NCI-H748 (cell line): ENCODE measurements around the gene NPR2.

ENCODE experiments used
- DNase-seq: peaks from one replicate; lab custom pipeline; 2025; ENCODE audit not compliant: unreplicated experiment; lab: John Stamatoyannopoulos, UW

The NPR2 gene

DNA sequence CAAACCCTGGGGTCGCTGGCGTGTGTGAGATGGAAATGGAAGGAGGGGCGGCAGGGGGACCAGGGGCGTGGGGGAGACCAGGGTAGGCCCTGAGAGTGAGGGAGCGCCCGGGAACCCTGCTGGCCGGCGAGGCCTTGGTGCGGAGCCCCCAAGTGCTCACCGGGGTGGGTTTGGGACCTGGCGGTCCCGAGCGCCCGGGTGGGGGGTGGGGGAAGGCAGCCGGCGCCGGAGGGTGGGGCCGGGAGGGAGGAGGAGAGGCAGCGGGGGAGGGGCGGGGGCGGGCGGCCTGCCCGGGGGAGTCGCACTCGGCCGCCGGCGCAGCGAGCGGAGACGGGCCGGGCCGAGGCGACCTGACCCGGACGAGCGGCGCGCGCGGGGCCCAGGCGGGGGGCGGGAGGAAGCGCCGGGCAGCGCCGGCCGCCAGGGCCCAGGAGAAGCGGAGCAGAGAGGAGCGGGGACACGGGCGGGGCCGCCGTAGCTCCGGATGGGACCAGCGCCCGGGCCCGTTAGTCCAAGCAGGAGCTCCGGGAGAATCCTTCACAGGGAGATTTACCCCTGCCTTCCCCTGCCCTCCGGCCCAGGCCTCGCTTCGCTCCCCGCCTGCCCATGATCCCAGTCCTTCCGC lies at the start of gene NPR2:
Gene NPR2, plus strand, starts transcription at position 295 of the 625 bp plus-strand sequence. CDS start 818 bp downstream, outside the sequence.
- DNase-seq: no peak

- no peak for DNase-seq
Measured at GRCh38 chr9:35741740-35742139, 49.7 kb upstream of the NPR2 start.

GRCh38 chr9:35743452-35743851 lies 47.9 kb upstream of the NPR2 start:
- no peak for DNase-seq

DNA sequence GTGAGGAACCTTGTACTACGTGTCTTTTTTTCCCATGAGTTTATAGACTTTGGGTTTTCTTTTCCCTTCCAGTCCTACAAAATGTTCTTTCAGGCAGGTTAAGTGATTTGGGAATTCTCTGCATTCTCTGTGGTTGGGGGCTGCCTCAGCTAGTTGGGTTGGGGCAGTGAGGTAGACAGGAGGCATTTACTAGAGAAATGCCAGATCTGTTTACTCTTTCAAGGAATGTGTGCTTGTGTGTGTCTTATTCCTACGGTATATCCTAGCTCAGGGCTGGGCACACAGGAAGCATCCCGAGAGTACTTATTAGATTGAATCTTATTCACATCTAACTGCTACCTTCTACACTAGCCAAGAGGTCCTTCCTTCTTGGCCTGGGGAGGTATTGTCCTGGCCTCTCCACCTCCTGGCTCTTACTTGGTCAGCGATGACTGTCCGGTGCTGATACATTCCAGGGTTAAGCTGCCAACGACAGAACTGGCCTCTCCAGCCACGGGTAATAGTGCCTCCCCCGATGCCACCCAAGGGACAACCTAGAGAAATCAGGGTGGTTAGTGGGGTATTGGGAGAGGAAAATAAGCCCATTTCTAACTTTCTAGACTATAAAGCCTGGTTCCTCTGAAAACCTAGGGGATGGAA lies 47.4 kb upstream of the NPR2 start:
- no peak for DNase-seq

DNA sequence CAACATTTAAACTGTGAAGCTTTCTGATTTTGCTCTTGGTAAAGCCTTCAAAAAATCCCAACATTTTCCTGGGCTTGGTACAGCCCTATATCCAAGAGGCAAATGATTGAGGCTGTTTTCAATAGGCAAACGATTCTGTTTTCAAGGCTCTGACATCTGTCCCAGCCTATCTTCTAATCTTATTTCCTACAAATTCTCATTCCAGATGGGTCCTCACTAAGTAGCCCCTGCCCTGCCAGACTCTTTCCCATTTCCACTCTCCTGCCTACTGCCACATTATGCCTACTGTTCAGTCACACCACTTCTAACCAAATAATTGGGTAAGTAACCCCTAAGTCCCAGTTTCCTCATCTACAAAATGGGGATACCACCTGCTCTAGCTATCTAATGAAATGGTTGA lies 45.8 kb upstream of the NPR2 start:
- no peak for DNase-seq

DNA sequence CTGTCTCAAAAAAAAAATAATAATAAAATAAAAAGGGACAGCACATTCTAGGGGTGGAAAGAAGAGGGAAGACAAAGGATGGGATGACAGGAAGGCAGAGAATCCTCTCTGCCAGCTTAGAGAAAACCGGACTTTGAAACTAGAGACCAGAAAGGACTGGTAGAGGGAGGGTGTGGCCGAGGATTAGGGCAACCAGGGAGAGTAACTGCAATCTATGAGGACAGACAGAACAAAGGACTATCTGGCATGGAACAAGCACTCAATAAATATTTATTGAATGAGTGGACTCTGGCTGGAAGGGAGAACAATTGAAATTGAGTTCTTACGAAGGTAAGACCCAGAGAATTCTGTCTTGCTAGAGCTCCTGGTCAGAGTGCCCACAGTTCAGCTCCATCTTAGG lies 44.8 kb upstream of the NPR2 start:
- DNase-seq: peak; percentile 10

DNA sequence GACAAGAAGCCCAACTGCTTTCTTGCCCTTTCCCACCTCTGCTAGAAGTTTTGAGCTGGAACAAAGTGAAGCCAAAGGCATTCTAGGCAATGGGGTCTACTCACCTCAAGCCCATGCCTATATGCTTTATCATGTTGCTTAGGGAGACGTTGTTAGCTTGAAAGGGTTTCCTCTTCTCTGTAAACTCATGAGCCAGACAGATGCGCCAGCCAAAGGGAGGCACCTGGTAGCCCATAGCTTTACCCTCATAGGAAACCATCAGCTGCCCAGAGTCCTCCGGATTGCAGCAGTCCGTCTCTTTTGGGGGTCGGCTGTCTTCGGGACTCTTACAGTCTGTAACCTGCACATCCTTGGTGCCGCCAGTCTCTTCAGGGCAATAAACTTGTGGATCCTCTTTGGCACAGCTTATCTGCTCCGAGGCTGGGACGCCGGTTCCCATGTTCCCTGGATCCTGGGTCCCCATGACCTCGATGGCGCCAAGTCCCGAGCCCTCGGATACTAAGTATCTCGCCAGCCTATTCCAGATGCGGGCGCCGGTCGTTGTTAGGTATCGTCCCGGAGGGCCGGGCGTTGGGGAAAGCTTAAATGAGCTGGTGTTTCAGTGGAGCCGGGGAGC lies 43.0 kb upstream of the NPR2 start:
- DNase-seq: peak; percentile 38

GRCh38 chr9:35748858-35749514 lies 42.4 kb upstream of the NPR2 start, which contains the start of the genes GBA2 and RGP1:
Gene GBA2, minus strand, starts transcription at chr9:35749228. Its CDS starts 524 bp downstream, at chr9:35748704.
Gene RGP1, plus strand, starts transcription at chr9:35749287. Its CDS starts 469 bp downstream, at chr9:35749756.
- DNase-seq: peak; percentile 86

GRCh38 chr9:35749515-35750255 lies 41.7 kb upstream of the NPR2 start:
- peak; percentile 33 for DNase-seq

- DNase-seq: no peak
Measured at GRCh38 chr9:35750256-35750531, 41.2 kb upstream of the NPR2 start.

GRCh38 chr9:35753466-35753865 lies 37.9 kb upstream of the NPR2 start:
- DNase-seq: no peak

- no peak for DNase-seq
Measured at GRCh38 chr9:35754264-35754663, 37.1 kb upstream of the NPR2 start, which contains the start of gene MSMP. Gene MSMP, minus strand, starts transcription at chr9:35754276. Its CDS starts 147 bp downstream, at chr9:35754129.

- no peak for DNase-seq
Measured at GRCh38 chr9:35755071-35755470, 36.3 kb upstream of the NPR2 start.

DNA sequence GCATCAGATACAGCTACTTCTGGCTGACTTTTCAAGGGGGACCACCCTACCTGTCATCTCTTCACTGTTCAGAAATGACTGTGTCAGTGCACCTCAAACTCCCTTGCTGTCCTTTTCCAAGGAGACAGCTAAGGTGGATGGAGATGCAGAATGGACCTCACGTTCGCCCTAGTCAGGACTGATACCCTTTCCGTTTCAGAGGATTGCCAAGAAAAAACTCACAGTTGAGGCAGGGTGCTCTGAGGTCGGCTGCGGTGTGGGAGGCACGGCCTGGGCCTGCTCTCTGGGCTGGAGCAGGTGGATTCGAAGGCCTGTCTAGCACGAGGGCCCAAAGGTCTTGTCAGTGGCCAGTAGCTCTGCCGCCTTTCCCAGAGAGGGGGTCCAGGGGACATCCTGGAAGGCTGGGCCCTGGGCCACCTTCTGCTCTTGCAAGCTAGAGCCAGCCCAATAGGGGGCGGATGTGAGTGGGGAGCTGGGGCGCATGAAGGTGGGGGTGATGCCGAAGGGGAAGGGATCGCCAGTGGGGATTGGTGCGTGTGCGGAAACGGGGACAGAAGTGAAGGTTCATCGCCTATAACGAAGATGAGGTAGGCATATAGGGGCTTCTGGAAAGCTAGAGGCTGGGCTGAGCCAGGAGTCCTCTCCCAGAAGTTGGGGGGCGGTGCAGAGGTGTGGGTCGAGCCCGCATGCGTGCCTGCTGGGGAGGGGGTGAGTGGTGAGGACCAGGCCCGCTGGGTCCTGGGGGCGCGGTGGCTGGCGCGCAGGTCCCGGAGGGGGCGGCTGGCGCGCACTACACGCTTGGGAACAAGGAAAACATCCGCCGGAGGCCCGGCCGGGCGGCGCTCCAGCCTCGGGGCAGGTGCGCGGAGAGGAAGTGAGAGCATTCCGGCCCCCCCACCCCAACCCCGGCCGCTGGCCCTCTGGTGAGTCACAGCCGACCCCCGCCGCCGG lies 34.8 kb upstream of the NPR2 start:
- DNase-seq: peak; percentile 80

- peak; percentile 76 for DNase-seq
Measured at GRCh38 chr9:35757226-35757891, 34.0 kb upstream of the NPR2 start.

DNA sequence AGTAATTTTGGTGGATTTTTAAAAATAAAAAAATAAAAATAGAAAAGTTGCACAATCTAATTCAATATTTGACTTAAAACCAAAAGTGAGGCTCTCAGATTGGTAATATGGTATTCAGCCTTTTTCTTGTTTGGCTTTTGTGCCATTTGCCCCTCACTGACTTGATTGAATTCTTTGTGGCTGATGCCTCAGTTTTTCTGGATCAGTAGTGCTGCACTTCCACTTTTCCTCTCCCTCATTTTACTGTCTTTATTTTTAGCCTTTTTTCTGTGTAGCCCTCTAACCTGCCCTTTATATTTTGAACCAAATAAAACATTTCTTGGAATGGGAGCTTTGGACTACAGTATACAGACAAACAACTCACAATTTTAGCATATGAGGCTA lies 33.5 kb upstream of the NPR2 start:
- DNase-seq: no peak

DNA sequence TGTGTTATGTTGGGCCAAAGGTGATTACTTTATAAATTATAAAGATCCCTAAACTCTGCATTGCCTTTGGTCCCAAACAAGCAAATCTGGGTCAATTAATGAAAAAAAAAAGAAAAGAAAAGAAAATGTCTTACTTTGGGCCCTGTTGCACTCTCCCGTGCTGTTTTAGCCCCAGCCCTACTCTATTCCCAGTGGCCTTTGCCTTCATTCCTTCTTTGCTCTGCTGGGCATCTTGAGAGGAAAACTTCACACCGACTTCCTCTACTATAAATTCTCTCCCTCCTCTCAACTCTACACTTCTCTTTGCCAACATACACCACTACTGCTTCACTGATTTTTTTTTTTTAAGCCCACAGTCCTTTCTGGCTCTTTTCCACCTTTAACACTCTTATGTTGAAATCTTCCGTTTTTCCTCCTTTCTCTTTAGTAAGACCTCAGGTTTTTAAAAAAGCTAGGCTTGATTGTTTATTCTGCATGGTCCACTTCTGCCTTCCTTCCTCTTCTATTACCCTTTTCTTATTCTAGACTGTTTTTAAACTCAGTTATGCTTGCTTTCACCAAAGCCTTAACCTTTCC lies 32.8 kb upstream of the NPR2 start:
- no peak for DNase-seq

- DNase-seq: no peak
Measured at GRCh38 chr9:35759795-35760194, 31.6 kb upstream of the NPR2 start.

DNA sequence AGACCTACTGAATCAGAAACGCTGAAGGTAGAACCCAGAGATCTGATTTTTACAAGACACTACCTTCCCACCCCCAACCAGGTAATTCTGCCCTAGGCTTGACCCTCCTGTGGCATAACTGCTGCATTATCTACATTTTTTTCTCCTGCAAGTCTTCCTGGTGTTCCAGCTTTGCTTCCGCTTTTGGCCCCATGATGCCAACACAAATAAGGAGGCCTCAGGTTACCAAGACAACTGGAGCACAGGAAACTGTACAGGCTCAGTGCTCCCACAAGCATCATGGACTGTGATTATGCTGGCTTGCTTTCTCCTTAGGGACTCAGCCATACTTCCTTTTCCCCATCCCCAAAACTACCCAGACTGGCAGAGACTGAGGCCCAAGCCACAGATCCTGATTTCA lies 30.7 kb upstream of the NPR2 start:
- no peak for DNase-seq
